SJCRH30 (cell line): Measurements from ENCODE around the gene PLCB1. TPM values are rescaled to one million over a fixed set of nuclear protein-coding genes. Genes with fewer than 3 reads are reported as not detected.

Experiments used
- DNase-seq, 2 experiments: peaks; one replicate each; pipeline ENCODE4 v3.0.0-alpha.2; 2015 to 2020
- H3K27ac ChIP-seq: fragments of 250-450 bp; sonication (Bioruptor Pico); 2 replicates; pipeline ENCODE4 v1.5.1; 2020; ENCODE audit warnings: mild to moderate bottlenecking, moderate library complexity
- H3K27me3 ChIP-seq: fragments of 250-450 bp; sonication (Bioruptor Pico); 2 replicates; pipeline ENCODE4 v1.5.1; 2020; ENCODE audit warnings: mild to moderate bottlenecking, moderate library complexity
- H3K36me3 ChIP-seq: fragments of 250-450 bp; sonication (Bioruptor Pico); 2 replicates; pipeline ENCODE4 v1.5.1; 2020; ENCODE audit warnings: mild to moderate bottlenecking, moderate library complexity
- H3K4me1 ChIP-seq: fragments of 250-450 bp; sonication (Bioruptor Pico); 2 replicates; pipeline ENCODE4 v1.5.1; 2020; ENCODE audit warnings: mild to moderate bottlenecking, moderate library complexity
- H3K4me3 ChIP-seq: fragments of 250-450 bp; sonication (Bioruptor Pico); 2 replicates; pipeline ENCODE4 v1.5.1; 2020; ENCODE audit warnings: mild to moderate bottlenecking, moderate library complexity
- H3K9me3 ChIP-seq: fragments of 250-450 bp; sonication (Bioruptor Pico); replicated peaks from 2 replicates; pipeline ENCODE4 v1.5.1; 2020; ENCODE audit warnings: mild to moderate bottlenecking, moderate library complexity
- total RNA-seq: library from RNA; depleted of rRNA; stranded (reverse); fragments of >200 nt; shearing (Covaris generic); gene quantifications from 2 replicates; pipeline ENCODE4 v1.2.3, GENCODE V29; 2014

Gene PLCB1
- total RNA-seq, 1 experiment from 2014 or later: 13.4 TPM

GRCh38 chr20:8121666-8122065, 10.4 kb upstream of the PLCB1 start:
- peaks cover 4% of the 10 kb centered on the region; the same call in 1 of the 2 replicates for H3K27me3 ChIP-seq

GRCh38 chr20:8124639-8125038, 7.4 kb upstream of the PLCB1 start:
- Histone ChIP-seq H3K4me3 (no peak overlapping the region), H3K9me3 (no peaks in the 10 kb centered on the region), H3K27me3 (peaks cover 4% of the 10 kb centered on the region; the same call in 1 of the 2 replicates), H3K27ac (no peak overlapping the region), H3K4me1 (no peaks in the 10 kb centered on the region), H3K36me3 (no peaks in the 10 kb centered on the region; the same call in 1 of the 2 replicates)
- no peak for DNase-seq

More at GRCh38 chr20:8121666-8122065, 10.4 kb upstream of the PLCB1 start:
- no peak overlapping the region for H3K4me3 ChIP-seq
- DNase-seq: no peak
- no peaks in the 10 kb centered on the region; the same call in 1 of the 2 replicates for H3K36me3 ChIP-seq
- no peak overlapping the region for H3K27ac ChIP-seq
- no peaks in the 10 kb centered on the region for H3K9me3 ChIP-seq
- no peaks in the 10 kb centered on the region for H3K4me1 ChIP-seq

DNA sequence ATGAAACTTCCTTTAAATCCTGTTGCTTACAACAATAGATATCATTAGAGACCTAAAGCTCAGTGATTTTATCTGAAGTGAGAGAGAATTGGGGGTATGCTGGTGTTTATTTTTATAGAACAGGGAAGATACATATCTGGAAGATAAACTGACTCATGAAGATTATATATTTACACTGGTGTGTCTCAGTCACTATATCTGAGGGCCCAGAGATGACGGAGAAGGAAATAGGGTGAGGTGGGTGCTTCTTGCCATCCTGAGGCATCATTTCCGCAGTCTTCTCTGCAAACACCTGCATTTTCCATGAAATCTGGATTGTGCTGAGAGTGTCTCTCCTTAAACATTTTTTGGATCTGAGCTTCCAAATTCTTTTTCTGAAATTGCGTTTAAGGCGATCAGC, 5.9 kb upstream of the PLCB1 start:
- no peak for DNase-seq
- Histone ChIP-seq H3K4me3 (no peak overlapping the region), H3K36me3 (no peaks in the 10 kb centered on the region; the same call in 1 of the 2 replicates), H3K4me1 (no peaks in the 10 kb centered on the region), H3K27me3 (peaks cover 4% of the 10 kb centered on the region; the same call in 1 of the 2 replicates), H3K27ac (no peak overlapping the region), H3K9me3 (no peaks in the 10 kb centered on the region)

- H3K27ac ChIP-seq: no peak overlapping the region
- no peak overlapping the region for H3K4me3 ChIP-seq
- H3K36me3 ChIP-seq: no peaks in the 10 kb centered on the region
- no peaks in the 10 kb centered on the region; the same call in 1 of the 2 replicates for H3K27me3 ChIP-seq
- H3K9me3 ChIP-seq: no peaks in the 10 kb centered on the region
- no peaks in the 10 kb centered on the region for H3K4me1 ChIP-seq
- no peak for DNase-seq
Observed at GRCh38 chr20:8126841-8127378, 5.2 kb upstream of the PLCB1 start.

GRCh38 chr20:8127553-8128255, 4.4 kb upstream of the PLCB1 start:
- Histone ChIP-seq H3K4me1 (no peaks in the 10 kb centered on the region), H3K27ac (no peak overlapping the region), H3K27me3 (no peaks in the 10 kb centered on the region), H3K9me3 (no peaks in the 10 kb centered on the region), H3K4me3 (no peak overlapping the region), H3K36me3 (no peaks in the 10 kb centered on the region)
- DNase-seq: no peak

- H3K27me3 ChIP-seq: no peaks in the 10 kb centered on the region
- DNase-seq: no peak
- no peak overlapping the region for H3K4me3 ChIP-seq
- no peaks in the 10 kb centered on the region for H3K9me3 ChIP-seq
- H3K36me3 ChIP-seq: no peaks in the 10 kb centered on the region
- H3K27ac ChIP-seq: no peak overlapping the region
- H3K4me1 ChIP-seq: no peaks in the 10 kb centered on the region
Observed at GRCh38 chr20:8128291-8129060, 3.6 kb upstream of the PLCB1 start.

GRCh38 chr20:8129211-8129976, 2.7 kb upstream of the PLCB1 start:
- Histone ChIP-seq H3K36me3 (no peaks in the 10 kb centered on the region), H3K27ac (no peak overlapping the region), H3K27me3 (no peaks in the 10 kb centered on the region), H3K4me1 (no peaks in the 10 kb centered on the region), H3K9me3 (no peaks in the 10 kb centered on the region), H3K4me3 (no peak overlapping the region)
- DNase-seq: no peak

GRCh38 chr20:8130840-8131526, 1.1 kb upstream of the PLCB1 start:
- Histone ChIP-seq H3K36me3 (no peaks in the 10 kb centered on the region), H3K27ac (no peak overlapping the region), H3K27me3 (no peaks in the 10 kb centered on the region), H3K9me3 (no peaks in the 10 kb centered on the region), H3K4me1 (no peaks in the 10 kb centered on the region), H3K4me3 (peak overlapping the region; percentile 70)
- DNase-seq: peak in 1 of 2 experiments; percentile 6

DNA sequence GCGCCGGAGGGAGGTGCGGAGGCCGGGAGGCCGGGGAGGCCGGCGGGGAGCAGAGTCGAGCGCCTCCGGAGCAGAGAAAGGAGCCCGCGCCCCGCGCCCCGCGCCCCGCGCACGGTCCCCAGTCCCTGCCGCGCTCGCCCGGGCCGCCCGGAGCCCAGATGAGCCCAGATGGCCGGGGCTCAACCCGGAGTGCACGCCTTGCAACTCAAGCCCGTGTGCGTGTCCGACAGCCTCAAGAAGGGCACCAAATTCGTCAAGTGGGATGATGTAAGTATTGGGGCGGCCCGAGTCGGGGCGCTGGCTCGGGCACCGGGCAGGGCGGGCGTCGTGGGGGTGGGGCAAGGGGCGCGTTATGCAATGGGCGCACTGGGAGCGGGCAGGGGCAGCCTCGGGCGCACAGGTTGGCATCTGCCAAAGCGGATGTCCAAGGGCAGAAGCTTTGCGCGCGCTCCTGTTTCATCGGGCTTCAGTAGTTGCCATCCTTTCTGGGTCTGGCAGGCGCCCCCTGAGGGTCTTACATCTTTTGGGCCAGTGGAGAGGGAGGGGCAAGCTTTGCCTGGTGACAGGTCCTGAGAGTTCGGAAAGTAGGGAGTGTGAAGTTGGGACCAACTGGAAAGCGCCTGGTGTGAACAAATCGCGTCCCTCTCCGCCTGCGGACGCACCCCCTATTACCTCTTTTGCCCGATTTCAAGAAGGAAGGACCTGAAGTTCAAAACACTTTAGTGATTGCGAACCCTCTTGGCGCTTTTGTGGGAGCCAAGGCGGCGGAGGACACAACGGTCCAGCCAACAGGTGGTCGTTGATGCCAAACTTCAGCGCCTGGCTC, 631 bp downstream of the PLCB1 start:
- Histone ChIP-seq H3K36me3 (no peaks in the 10 kb centered on the region), H3K4me3 (peak overlapping the region; percentile 70), H3K4me1 (no peaks in the 10 kb centered on the region), H3K27ac (no peak overlapping the region), H3K27me3 (no peaks in the 10 kb centered on the region), H3K9me3 (no peaks in the 10 kb centered on the region)
- no peak for DNase-seq

- Histone ChIP-seq H3K9me3 (no peaks in the 10 kb centered on the region), H3K36me3 (no peaks in the 10 kb centered on the region), H3K27ac (no peak overlapping the region), H3K27me3 (no peaks in the 10 kb centered on the region), H3K4me3 (no peak overlapping the region), H3K4me1 (no peaks in the 10 kb centered on the region)
- no peak for DNase-seq
Observed at GRCh38 chr20:8133310-8133768, 1.3 kb downstream of the PLCB1 start.

- H3K36me3 ChIP-seq: no peaks in the 10 kb centered on the region
- no peak overlapping the region for H3K4me3 ChIP-seq
- no peaks in the 10 kb centered on the region for H3K27me3 ChIP-seq
- no peaks in the 10 kb centered on the region for H3K9me3 ChIP-seq
- no peak for DNase-seq
- no peaks in the 10 kb centered on the region for H3K4me1 ChIP-seq
- no peak overlapping the region for H3K27ac ChIP-seq
Observed at GRCh38 chr20:8133851-8134451, 1.9 kb downstream of the PLCB1 start.

DNA sequence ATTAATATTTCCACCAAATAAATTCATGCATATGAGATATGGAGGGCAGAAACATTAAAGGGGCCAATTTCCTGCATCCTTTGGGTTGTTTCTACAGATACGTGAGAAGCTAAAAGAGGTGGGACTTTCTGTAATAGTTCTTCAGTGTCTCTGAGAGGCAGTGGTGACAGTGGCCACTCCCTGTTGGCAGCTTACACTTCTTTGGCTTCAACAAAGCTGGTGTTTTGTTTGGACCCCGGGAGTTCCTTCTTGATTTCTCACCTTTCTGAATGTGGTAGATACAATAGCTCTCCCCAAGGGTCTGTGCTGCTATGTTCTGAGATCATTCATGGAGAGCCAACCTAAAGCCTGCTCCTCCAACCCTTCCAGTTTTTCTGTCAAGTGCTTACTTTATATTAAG, 7.8 kb downstream of the PLCB1 start:
- Histone ChIP-seq H3K27me3 (no peaks in the 10 kb centered on the region), H3K9me3 (no peaks in the 10 kb centered on the region), H3K36me3 (no peaks in the 10 kb centered on the region), H3K4me1 (no peaks in the 10 kb centered on the region), H3K4me3 (no peak overlapping the region), H3K27ac (no peak overlapping the region)
- no peak for DNase-seq

DNA sequence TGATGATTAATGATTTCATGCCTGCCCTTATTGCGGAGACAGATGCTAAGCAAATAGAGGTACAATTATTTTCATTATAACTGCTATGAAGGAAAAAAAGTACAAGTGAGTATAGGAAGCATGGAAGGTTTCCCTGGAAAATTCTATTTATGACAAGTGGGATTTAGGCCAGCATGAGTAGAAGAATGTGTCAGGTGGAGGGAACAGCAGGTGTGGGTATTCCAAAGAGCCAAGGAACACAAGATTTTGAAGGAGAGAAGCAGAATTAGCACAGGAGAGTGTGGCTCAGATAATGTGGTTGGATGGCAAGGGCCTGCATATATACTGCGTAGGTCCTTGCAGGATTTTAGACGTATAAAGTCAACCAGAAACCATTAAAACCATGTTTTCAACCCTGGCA, 11.4 kb downstream of the PLCB1 start:
- no peak for DNase-seq
- Histone ChIP-seq H3K9me3 (no peaks in the 10 kb centered on the region), H3K4me1 (no peaks in the 10 kb centered on the region), H3K27ac (no peak overlapping the region), H3K36me3 (no peaks in the 10 kb centered on the region), H3K4me3 (no peak overlapping the region), H3K27me3 (no peaks in the 10 kb centered on the region)
